ENCODE measurements around the gene SRPK3. TPM values are rescaled to one million over a fixed set of nuclear protein-coding genes. Genes with fewer than 3 reads are reported as not detected.

The SRPK3 gene
- total RNA-seq, 3 donors from 2014 or later (not counting 1 experiment from before 2014, with no cell fraction given) = not detected

DNA sequence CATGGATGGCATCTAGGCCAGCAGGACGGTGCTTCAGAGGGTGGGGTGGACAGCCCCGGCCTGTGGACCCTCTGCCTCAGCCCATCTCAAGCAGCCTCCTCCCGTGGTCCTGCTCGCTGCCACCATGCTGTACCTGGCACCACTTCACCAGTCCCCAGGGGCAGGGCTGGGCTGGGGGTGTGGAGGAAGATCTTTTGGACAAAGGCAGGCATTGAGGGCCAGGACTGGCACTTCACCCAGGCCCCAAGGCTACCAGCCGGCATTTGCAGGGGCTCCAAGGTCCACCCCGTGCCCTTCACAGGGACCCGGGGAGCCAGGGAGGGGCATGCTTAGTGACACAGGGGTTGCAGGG lies 16.1 kb upstream of the SRPK3 start:
- Mint-ChIP-seq H3K36me3 (no peaks in the 10 kb centered on the region), H3K4me1 (peaks cover 0 to 20% of the 10 kb centered on the region in 2 donors), H3K27me3 (ENCODE audit: low read depth in 2 of 2) (no peaks in the 10 kb centered on the region), H3K27ac (no peak overlapping the region), H3K9me3 (no peaks in the 10 kb centered on the region), H3K4me3 (no peak overlapping the region)
- no peaks in the 10 kb centered on the region for H3K9me3 ChIP-seq (ENCODE audit: control insufficient read depth, insufficient read depth, low read length)
- ATAC-seq = no peak
- no peaks in the 10 kb centered on the region for H3K27me3 ChIP-seq (ENCODE audit: control insufficient read depth, insufficient read depth, low read length)
- WGBS (ENCODE audit: insufficient coverage) = 97% methylated on average over 6 of the region's 7 CpGs
- no peak overlapping the region for H3K4me3 ChIP-seq (ENCODE audit: low read length)
- H3K4me1 ChIP-seq (ENCODE audit: control insufficient read depth, insufficient read depth, low read length) = peaks cover 18% of the 10 kb centered on the region
- intact Hi-C loops (cut with micrococcal nuclease) = loop anchor here (1.0 to 5.0 kb wide), 2 partner anchors 189 to 203 kb away; no protein-coding TSS in a partner anchor
- H3K27ac ChIP-seq (ENCODE audit: low read length) = no peak overlapping the region
- H3K36me3 ChIP-seq (ENCODE audit: control insufficient read depth, insufficient read depth, low read length) = no peaks in the 10 kb centered on the region
- TF ChIP-seq, protein P1, sequence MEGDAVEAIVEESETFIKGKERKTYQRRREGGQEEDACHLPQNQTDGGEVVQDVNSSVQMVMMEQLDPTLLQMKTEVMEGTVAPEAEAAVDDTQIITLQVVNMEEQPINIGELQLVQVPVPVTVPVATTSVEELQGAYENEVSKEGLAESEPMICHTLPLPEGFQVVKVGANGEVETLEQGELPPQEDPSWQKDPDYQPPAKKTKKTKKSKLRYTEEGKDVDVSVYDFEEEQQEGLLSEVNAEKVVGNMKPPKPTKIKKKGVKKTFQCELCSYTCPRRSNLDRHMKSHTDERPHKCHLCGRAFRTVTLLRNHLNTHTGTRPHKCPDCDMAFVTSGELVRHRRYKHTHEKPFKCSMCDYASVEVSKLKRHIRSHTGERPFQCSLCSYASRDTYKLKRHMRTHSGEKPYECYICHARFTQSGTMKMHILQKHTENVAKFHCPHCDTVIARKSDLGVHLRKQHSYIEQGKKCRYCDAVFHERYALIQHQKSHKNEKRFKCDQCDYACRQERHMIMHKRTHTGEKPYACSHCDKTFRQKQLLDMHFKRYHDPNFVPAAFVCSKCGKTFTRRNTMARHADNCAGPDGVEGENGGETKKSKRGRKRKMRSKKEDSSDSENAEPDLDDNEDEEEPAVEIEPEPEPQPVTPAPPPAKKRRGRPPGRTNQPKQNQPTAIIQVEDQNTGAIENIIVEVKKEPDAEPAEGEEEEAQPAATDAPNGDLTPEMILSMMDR (IDR thresholded peaks at IDR 0.05) = no peak
- DNase-seq = no peak

DNA sequence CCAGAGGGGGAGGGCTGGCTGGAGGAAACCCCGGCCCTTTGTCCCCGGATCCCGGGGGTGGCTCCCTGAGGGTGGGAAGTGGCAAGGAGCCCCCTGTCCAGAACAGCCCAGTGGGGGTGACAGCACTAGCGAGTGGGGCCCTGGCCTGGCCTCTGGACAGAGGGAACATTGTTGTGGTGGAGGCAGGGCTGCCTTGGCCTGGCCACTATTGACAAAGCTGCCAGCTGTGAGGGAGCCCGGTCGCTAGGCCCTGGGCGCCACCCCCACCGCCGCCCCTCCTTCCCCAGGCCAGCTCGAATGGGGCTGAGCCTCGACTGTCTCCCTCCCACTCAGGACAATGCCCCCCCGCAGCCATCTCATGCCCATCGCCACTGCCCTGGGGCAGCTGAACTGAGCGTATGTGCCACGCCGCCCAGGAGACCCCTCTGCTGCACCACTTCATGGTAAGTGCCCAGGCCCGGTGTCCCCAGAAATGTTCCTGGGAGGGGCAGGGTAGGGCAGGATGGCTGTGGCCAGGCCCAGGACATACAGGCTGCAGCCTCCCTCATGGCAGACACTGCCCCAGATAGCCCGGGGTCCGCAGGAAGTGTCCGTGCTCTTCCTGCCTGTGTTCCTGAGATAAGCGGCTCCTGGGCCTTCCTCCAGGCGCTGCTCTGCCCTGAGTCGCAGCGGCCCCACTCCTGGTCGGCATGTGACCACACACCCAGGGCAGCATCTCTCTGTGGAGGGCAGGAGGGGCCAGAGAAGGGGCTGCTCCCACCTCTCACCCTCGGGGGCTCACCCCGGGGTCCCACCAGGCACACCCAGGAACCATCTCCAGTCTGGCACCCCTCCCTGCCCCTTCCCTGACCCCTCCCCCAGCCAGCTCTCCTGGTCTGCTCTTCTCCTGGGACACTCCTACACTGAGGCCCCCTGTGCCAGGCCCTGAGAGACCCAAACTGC lies 15.4 kb upstream of the SRPK3 start:
- TF ChIP-seq, protein P1 (IDR thresholded peaks at IDR 0.05) = no peak
- Histone ChIP-seq H3K4me3 (ENCODE audit: low read length) (no peak overlapping the region), H3K36me3 (ENCODE audit: control insufficient read depth, insufficient read depth, low read length) (no peaks in the 10 kb centered on the region), H3K27ac (ENCODE audit: low read length) (no peak overlapping the region), H3K27me3 (ENCODE audit: control insufficient read depth, insufficient read depth, low read length) (no peaks in the 10 kb centered on the region), H3K9me3 (ENCODE audit: control insufficient read depth, insufficient read depth, low read length) (no peaks in the 10 kb centered on the region), H3K4me1 (ENCODE audit: control insufficient read depth, insufficient read depth, low read length) (peaks cover 18% of the 10 kb centered on the region)
- no peak overlapping the region for H3K4me3 Mint-ChIP-seq
- DNase-seq (no peak), ATAC-seq (no peak)
- H3K27ac Mint-ChIP-seq = no peak overlapping the region
- H3K27me3 Mint-ChIP-seq (ENCODE audit: low read depth in 2 of 2) = no peaks in the 10 kb centered on the region
- H3K36me3 Mint-ChIP-seq = no peaks in the 10 kb centered on the region
- intact Hi-C loops (cut with micrococcal nuclease) = no loop called here
- H3K4me1 Mint-ChIP-seq = peaks cover 0 to 20% of the 10 kb centered on the region in 2 donors
- H3K9me3 Mint-ChIP-seq = no peaks in the 10 kb centered on the region
- 76% methylated on average over 27 of the region's 27 CpGs for whole genome bisulfite sequencing (ENCODE audit: insufficient coverage)

DNA sequence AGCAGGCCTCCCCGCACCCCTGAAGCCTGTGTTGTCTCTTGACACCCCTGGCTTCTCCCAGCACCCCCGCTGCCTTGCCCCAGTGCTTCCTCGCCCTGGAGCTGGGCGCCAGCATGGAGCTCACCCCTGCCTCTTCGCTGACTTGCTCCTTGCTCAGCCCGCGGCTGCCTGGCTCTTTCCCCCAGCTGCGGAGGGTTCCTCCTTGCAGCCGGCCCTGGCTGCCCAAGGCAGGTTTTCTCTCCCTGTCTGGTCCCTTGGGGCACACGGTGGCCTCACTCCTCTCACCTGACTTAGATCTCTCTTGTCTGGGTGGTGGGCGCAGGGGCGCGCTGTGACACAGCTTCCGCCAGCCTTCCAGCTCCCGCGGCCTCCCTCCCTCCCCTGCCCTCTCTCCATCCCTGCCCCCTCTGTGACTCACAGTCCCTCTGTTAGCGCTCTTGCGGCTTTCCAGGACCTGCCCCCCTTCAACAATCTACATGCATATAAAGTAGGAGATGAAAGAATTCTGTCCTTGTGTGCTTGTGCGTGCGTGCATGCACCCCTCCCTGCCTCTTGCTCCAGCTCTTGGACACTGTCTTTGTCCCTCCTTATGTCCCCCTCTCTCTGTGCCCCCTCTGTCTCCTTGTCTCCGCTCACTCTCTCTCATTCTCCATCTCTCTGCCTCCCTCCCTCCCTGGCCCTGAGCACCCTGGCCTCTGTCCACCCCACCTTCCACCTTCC lies 14.6 kb upstream of the SRPK3 start:
- H3K27me3 ChIP-seq (ENCODE audit: control insufficient read depth, insufficient read depth, low read length) = no peaks in the 10 kb centered on the region
- Mint-ChIP-seq H3K27ac (no peak overlapping the region), H3K4me3 (no peak overlapping the region), H3K4me1 (peaks cover 0 to 20% of the 10 kb centered on the region in 2 donors), H3K36me3 (no peaks in the 10 kb centered on the region), H3K9me3 (no peaks in the 10 kb centered on the region), H3K27me3 (ENCODE audit: low read depth in 2 of 2) (no peaks in the 10 kb centered on the region)
- WGBS (ENCODE audit: insufficient coverage) = 26% methylated on average over 19 of the region's 21 CpGs
- H3K4me1 ChIP-seq (ENCODE audit: control insufficient read depth, insufficient read depth, low read length) = peaks cover 18% of the 10 kb centered on the region
- no peaks in the 10 kb centered on the region for H3K9me3 ChIP-seq (ENCODE audit: control insufficient read depth, insufficient read depth, low read length)
- intact Hi-C loops (cut with micrococcal nuclease) = no loop called here
- no peaks in the 10 kb centered on the region for H3K36me3 ChIP-seq (ENCODE audit: control insufficient read depth, insufficient read depth, low read length)
- TF ChIP-seq, protein P1 (IDR thresholded peaks at IDR 0.05) = no peak
- DNase-seq = peak in 1 of 2 donors; percentile 20
- H3K4me3 ChIP-seq (ENCODE audit: low read length) = no peak overlapping the region
- peak in 1 of 3 donors; percentile 62 for ATAC-seq
- H3K27ac ChIP-seq (ENCODE audit: low read length) = no peak overlapping the region
